A549 (cell line): Measurements from ENCODE around the gene RASA2. TPM values are rescaled to one million over a fixed set of nuclear protein-coding genes. Genes with fewer than 3 reads are reported as not detected.

Source experiments
- ATAC-seq, 2 experiments: fragments of 200-7000 bp in 1 of 2; fragments of >200 bp in 1 of 2; cut with Nextera tagmentation in 1 of 2; cut with Tn5 transposase in 1 of 2; 3 replicates each; pipeline versions ENCODE4 v1.8.0 to v1.9.1; 2018 to 2020; ENCODE audit warnings: mild to moderate bottlenecking in 1 of 2, moderate library complexity in 1 of 2
- CTCF ChIA-PET: fragments of 300-600 bp; sonication (Branson Sonifier 250); formaldehyde crosslinking; extraction: SDS; loops from one replicate; lab custom pipeline; 2021; ENCODE audit warnings: antibody characterized with exemption, inconsistent platforms; lab: Yijun Ruan, JAX
- POLR2A ChIA-PET: fragments of 350-600 bp; formaldehyde crosslinking; extraction: SDS; loops from one replicate; lab custom pipeline; 2021; ENCODE audit warnings: antibody characterized with exemption, inconsistent platforms; lab: Yijun Ruan, JAX
- DNase-seq, 2 experiments: peaks; one replicate each; pipeline versions ENCODE4 v3.0.0 to v3.0.0-alpha.2; 2011 to 2016; ENCODE audit warnings: low read depth in 1 of 2, low spot score in 1 of 2
- FAIRE-seq: peaks from 2 replicates; lab custom pipeline; 2011; peaks lifted over from hg19 to GRCh38; lab: Jason Lieb, UNC
- H3K27ac ChIP-seq, 2 experiments: fragments of >200 bp; sonication (Bioruptor Twin); formaldehyde crosslinking; 3 replicates each; pipeline ENCODE4 v1.5.1; 2016 to 2017
- H3K4me1 ChIP-seq: fragments of >200 bp; sonication (Bioruptor Twin); formaldehyde crosslinking; 3 replicates; pipeline ENCODE4 v1.6.1; 2016
- H3K4me2 ChIP-seq: fragments of >200 bp; sonication (Bioruptor Twin); formaldehyde crosslinking; 3 replicates; pipeline ENCODE4 v1.6.1; 2016
- H3K4me3 ChIP-seq: fragments of >200 bp; sonication (Bioruptor Twin); formaldehyde crosslinking; 3 replicates; pipeline ENCODE4 v1.5.1; 2016
- H3K9me3 ChIP-seq: fragments of >200 bp; sonication (Bioruptor Twin); formaldehyde crosslinking; 3 replicates; pipeline ENCODE4 v1.6.1; 2016
- ATOH8 ChIP-seq: fragments of 250-450 bp; sonication (Bioruptor Pico); IDR thresholded peaks from 2 replicates; pipeline ENCODE4 v1.5.0; 2020; ENCODE audit warnings: low read depth, mild to moderate bottlenecking, moderate library complexity
- BCL3 ChIP-seq: fragments of >200 bp; sonication (Bioruptor Twin); formaldehyde crosslinking; IDR thresholded peaks from 3 replicates; pipeline ENCODE4 v1.6.1; 2016
- CBX8 ChIP-seq: fragments of 200-600 bp; sonication (generic); IDR thresholded peaks from 2 replicates; pipeline ENCODE4 v1.6.1; 2016
- E2F6 ChIP-seq: IDR thresholded peaks from 2 replicates; pipeline ENCODE4 v1.6.1; 2012; ENCODE audit warnings: low read depth, borderline replicate concordance
- FOSB ChIP-seq: fragments of 250-450 bp; sonication (Bioruptor Pico); IDR thresholded peaks from 2 replicates; pipeline ENCODE4 v1.5.0; 2020; ENCODE audit warnings: mild to moderate bottlenecking, moderate library complexity
- KDM5A ChIP-seq: fragments of 200-600 bp; sonication (generic); IDR thresholded peaks from 2 replicates; pipeline ENCODE4 v1.6.1; 2016; ENCODE audit warnings: antibody characterized with exemption, mild to moderate bottlenecking
- MAFK ChIP-seq: fragments of 450-650 bp; IDR thresholded peaks from 2 replicates; pipeline ENCODE4 v1.6.1; 2014; ENCODE audit not compliant: partially characterized antibody
- MYC ChIP-seq: IDR thresholded peaks from 2 replicates; pipeline ENCODE4 v1.6.1; 2012; ENCODE audit warnings: mild to moderate bottlenecking, inconsistent platforms, low read length, improper control_type of control experiment, borderline replicate concordance
- NR3C1 ChIP-seq: fragments of >200 bp; sonication (Bioruptor Twin); formaldehyde crosslinking; IDR thresholded peaks from 3 replicates; pipeline ENCODE4 v1.6.1; 2017
- RARB ChIP-seq: fragments of 250-450 bp; sonication (Bioruptor Pico); IDR thresholded peaks from 2 replicates; pipeline ENCODE4 v1.8.0; 2021; ENCODE audit warnings: mild to moderate bottlenecking, moderate library complexity
- REST ChIP-seq: fragments of 200-600 bp; sonication (generic); IDR thresholded peaks from 2 replicates; pipeline ENCODE4 v1.6.1; 2016; ENCODE audit warnings: antibody characterized with exemption, mild to moderate bottlenecking, moderate library complexity
- TFCP2L1 ChIP-seq: fragments of 250-450 bp; sonication (Bioruptor Pico); IDR thresholded peaks from 2 replicates; pipeline ENCODE4 v1.5.0; 2021; ENCODE audit warnings: mild to moderate bottlenecking
- ZNF302 ChIP-seq: fragments of 250-450 bp; sonication (Bioruptor Pico); IDR thresholded peaks from 2 replicates; pipeline ENCODE4 v1.9.0; 2021; ENCODE audit warnings: inconsistent platforms, mild to moderate bottlenecking, moderate library complexity
- WGBS: methylation state at CpG from one replicate; pipeline ENCODE4 v1.1.6; 2017; ENCODE audit errors: missing lambda C conversion rate; 5-methylcytosine and 5-hydroxymethylcytosine counted together
- polyA plus RNA-seq, 4 experiments: library from polyadenylated mRNA; depleted of rRNA in 3 of 4; stranded (reverse); fragments of >200 nt; fragmentation: RNase III in 1 of 4; extraction: RNeasy Plus Mini Kit Qiagen cat#74134 plus additional on column Dnase treatment in 1 of 4; gene quantifications; 2 replicates in 3 of 4; 3 replicates in 1 of 4; pipeline ENCODE4 v1.2.3, GENCODE V29; 2011 to 2017

The RASA2 gene
- polyA plus RNA-seq, 2 of the 4 experiments (the other 2 are of a cell fraction) = 6.7 to 12.0 TPM

GRCh38 chr3:141514382-141514781, 27.6 kb downstream of the RASA2 start:
- ATAC-seq (no peak), FAIRE-seq (peak; percentile 59), DNase-seq (no peak)
- H3K4me3 ChIP-seq = no peak overlapping the region
- TF ChIP-seq REST = no peak
- no peak for TF ChIP-seq NR3C1
- no peak for TF ChIP-seq MYC
- no peak for TF ChIP-seq ZNF302 (CRISPR knock-in tag)
- no peak for TF ChIP-seq KDM5A
- no peak for TF ChIP-seq ATOH8 (CRISPR knock-in tag)
- H3K4me1 ChIP-seq = no peaks in the 10 kb centered on the region
- ChIA-PET CTCF (interaction anchor here (1.2 to 1.9 kb wide), 4 partner anchors 11 to 154 kb away, joined by 3 to 5 read pairs (median 4); no protein-coding TSS in a partner anchor), POLR2A (interaction anchor here (0.7 to 2.6 kb wide), 2 partner anchors 27 to 283 kb away, joined by 3 to 6 read pairs; partner anchors contain the start of genes PXYLP1 and RASA2)
- H3K4me2 ChIP-seq = no peak overlapping the region
- no peaks in the 10 kb centered on the region for H3K9me3 ChIP-seq
- no peak overlapping the region for H3K27ac ChIP-seq

GRCh38 chr3:141519587-141519986, 32.8 kb downstream of the RASA2 start:
- ChIA-PET POLR2A (no interaction called here), CTCF (interaction anchor here (0.8 to 1.2 kb wide), 3 partner anchors 25 to 59 kb away, joined by 3 to 4 read pairs (median 3); no protein-coding TSS in a partner anchor)
- no peaks in the 10 kb centered on the region for H3K9me3 ChIP-seq
- 91% methylated on average over 3 of the region's 3 CpGs for WGBS
- no peak overlapping the region for H3K4me3 ChIP-seq
- TF ChIP-seq CBX8 (no peak), FOSB (CRISPR knock-in tag) (no peak), E2F6 (no peak), RARB (no peak)
- ATAC-seq (no peak), FAIRE-seq (no peak), DNase-seq (no peak)
- no peaks in the 10 kb centered on the region for H3K4me1 ChIP-seq
- H3K4me2 ChIP-seq = no peak overlapping the region
- no peak overlapping the region for H3K27ac ChIP-seq

- Histone ChIP-seq H3K4me1 (peaks cover 9% of the 10 kb centered on the region; the same call in 2 of the 3 replicates), H3K4me3 (no peak overlapping the region), H3K27ac (no peak overlapping the region), H3K9me3 (no peaks in the 10 kb centered on the region), H3K4me2 (no peak overlapping the region)
- ATAC-seq (no peak), DNase-seq (no peak), FAIRE-seq (no peak)
- ChIA-PET CTCF (no interaction called here), POLR2A (no interaction called here)
- TF ChIP-seq TFCP2L1 (CRISPR knock-in tag) (no peak), BCL3 (no peak), REST (no peak), MAFK (peak; percentile 69)
Measured at GRCh38 chr3:141521781-141522180, 35.0 kb downstream of the RASA2 start.
